NOMO-1 (cell line): Measurements from ENCODE around the gene ATAD3C.
"Not testable (repeated sequence)": the region's sequence is repeated elsewhere in the genome, so short reads cannot be mapped to it uniquely, and the experiment has no call there.

ENCODE experiments used
- DNase-seq, 2 experiments: peaks; one replicate each; lab custom pipeline; 2025; ENCODE audit not compliant: unreplicated experiment in 2 of 2; lab: John Stamatoyannopoulos, UW

The ATAD3C gene

DNA sequence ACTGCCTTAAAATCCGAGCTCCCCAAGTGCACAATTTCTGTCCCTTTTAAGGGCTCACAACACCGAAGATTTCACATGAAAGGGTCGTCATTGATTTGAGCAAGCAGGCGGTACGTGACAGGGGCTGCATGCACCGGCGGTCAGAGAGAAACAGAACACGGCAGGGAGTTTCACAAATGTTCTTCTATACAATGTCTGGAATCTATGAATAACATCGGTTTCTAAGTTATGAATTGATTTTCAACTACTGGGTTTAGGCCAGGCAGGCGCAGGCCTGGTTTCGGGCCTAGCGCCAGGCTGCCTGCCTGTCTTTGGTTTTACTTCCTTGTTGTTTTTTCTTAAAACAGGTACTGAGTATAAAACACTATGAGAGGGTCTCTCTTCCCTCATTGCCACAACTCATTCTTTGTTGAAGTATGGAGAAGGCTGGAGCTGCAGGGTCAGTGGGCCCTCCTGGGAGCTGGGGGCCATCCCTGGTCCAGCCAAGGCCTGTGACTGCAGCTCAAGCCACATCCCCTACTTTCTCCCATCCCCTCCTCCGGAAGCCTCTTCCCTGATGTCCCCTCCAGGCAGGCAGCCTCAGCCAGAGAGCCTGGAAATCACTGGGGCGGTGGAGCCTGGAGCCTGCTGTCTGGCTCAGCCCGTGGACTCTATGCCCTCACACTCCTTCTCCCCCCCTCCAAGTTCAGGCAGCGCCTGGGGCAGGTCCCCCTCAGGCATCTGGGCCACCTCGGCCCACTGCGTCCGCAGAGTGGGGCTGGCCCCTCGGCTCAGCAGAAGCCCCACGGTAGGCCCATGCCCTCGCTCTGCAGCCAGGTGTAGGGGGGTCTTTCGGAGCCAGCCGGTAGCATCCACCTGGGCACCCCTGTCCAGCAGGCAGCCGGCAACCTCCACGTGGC is 30.8 kb upstream of the ATAD3C start:
- DNase-seq: no peak

DNA sequence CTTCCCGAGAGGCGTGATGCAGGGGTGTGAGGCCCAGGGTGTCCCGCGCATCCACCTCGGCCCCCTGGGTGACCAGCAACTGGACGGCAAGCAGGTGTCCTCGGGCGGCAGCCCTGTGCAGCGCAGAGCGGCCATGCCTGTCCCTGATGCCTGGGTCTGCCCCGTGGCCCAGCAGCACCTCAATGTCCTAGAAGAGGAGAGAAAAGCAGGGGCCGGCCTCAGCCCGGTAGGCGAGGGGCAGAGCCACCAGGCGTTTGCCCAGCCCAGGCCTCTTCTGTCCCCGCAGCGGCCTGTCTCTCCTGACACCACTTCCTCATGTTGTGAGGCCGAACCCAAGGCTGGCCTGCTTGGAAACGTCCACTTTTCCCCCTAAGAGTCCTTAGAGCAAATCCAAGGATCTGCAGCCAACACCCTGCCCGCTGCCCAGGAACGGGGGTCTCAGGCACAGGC is 30.1 kb upstream of the ATAD3C start:
- DNase-seq: no peak

DNA sequence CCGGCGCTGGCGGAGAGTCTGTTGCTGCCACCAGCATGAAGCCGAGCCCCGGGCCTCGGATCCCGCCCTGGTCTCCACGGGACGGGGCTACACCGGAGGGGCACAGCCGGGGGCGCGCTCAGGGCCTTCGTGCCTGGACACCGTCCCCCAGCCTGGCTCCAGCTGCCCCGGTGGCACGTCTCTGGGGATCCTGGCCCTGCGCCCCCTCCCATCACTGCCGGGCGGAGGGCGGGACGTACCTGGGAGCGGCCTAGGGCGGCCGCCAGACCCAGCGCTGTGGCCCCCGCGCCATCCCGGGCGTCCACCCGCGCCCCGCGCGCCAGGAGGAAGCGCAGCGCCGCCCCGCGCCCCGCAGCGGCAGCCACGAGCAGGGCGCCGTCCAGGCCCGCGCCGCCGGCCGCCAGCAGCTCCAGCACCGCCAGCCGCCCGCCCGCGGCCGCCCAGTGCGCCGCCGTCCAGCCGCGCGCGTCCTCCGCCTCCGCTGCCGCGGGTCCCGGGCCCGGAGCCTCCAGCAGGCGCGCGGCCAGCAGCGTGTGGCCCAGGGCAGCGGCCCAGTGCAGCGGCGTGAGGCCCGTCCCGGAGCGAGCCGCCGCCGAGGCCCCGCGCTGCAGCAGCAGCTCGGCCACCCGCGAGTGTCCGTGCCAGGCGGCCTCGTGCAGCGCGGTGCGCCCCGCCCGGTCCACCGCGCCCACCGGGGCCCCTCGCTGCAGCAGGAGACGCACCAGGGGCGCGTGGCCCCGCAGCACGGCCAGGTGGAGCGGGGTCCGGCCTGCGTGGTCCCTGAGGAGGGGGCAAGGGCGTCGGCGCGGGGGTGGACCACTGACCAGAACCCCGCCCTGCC is 29.5 kb upstream of the ATAD3C start:
- DNase-seq: no peak

DNA sequence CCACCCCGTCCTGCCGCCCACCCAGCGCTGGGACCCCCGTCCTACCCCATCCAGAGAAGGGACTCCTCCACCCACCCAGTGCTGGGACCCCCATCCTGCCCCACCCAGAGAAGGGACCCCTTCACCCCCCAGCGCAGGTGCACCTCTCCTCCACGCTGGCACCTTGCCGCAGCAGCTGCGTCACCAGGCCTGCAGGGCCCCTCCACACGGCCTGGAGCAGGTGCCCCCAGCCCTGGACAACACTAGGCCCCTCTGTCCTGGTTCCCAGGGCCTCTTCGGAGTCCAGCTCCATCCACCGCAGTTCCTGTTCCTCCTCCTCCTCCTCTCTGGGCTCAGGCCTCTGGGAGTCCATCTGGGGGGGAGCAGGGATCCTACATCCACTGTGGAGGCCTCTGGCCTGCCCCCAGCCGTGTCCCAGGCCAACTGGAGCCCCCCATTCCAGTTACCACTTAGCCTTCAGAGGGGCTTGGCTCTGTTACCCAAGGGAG is 28.8 kb upstream of the ATAD3C start:
- DNase-seq: no peak

DNA sequence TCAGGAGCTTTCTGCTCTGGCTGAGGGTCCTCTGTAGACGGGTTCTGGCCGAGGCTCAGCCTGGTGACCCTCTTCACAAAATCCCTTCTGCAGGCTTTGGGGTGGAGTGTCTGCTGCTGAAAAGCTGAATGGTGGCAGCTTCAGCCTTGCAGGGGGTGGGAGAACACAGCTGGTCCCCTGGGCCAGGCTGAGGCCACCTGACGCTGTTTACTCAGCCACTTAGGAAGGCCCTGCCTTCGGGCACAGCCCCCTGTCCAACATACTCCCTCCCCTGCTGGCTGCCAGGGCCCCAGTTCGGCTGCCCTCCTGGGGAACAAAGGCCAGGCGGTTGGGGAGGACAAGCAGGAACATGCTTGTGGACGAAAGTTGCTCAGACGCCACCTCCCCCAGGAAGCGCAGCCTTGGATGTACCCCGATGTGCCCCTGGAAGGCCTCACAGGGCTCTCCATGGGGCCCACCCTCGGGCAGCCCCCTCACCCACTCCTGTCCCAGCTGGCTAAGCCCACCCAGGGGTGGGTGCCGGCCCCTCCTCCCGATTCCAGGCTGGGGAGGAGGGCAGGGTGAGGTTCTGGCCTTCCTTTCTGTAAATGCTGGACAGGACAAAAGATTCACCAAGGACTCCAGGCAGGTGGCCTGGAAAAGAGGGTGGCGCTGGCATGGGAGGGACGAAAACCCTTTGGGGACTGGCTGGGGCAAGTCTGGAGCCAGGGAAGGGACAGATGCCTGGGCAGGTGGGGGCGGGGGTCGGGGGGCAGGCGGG is 28.2 kb upstream of the ATAD3C start, which contains the start of gene ANKRD65:
ANKRD65 (minus strand) TSS at position 130 of the 760 bp plus-strand sequence. CDS start 271 bp downstream, outside the sequence.
- no peak for DNase-seq

DNA sequence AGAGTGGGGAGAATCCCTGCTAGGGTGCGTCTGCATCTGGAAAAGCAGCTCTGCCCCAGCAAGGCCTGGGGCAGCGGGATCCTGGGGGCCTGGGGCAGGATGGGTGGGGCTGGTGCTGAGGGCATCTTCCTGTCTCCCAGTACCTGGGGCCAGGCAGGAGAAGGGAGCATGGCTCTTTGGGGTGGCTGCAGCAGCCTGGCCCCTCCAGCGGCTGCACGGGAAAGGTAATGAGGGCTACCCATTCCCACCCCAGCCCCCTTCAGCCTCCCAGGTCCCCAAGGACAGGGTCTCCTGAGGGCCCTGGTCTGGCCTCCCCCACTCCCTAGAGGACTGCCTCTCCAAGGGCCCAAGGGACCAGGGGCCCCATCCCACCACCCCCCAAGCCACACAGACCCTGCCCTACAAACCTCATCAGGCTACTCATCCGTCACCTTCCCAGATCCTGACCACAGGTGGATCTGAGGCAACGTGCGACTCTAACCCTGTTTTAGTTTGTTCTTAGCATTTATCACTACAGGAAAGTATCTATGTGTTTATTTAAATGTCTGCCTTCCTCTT is 27.5 kb upstream of the ATAD3C start:
- no peak for DNase-seq

DNA sequence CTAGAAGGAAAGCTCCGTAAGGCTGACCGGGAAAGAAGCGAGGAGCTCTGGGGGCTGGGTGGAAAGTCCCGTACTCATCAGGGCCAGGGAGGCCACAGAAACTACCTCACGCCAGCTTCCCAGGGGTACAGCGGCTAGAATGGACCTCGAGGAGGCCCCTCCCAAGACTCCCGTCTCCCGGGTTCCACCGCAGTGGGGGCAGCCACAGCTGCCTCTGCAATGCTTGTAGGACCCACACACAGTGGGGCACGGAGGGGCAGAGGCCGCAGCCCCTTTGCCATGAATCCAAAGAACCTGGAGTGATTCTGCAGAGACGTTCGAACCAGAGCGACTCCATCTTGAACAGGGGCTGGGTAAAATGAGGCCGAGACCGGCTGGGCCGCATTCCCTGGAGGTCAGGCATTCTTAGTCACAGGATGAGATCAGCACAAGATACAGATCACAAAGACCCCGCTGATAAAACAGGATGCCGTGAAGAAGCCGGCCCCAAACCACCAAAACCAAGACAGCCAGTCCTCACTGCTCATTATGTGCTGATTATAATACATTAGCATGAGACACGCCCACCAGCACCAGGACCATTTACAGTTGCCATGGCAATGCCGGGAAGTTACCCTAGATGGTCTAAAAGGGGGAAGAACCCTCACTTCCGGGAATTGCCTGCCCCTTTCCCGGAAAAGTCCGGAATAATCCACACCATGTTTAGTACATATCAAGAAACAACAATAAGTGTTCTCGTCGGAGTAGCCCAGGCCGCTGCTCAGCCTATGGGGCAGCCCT is 26.8 kb upstream of the ATAD3C start:
- no peak for DNase-seq

DNA sequence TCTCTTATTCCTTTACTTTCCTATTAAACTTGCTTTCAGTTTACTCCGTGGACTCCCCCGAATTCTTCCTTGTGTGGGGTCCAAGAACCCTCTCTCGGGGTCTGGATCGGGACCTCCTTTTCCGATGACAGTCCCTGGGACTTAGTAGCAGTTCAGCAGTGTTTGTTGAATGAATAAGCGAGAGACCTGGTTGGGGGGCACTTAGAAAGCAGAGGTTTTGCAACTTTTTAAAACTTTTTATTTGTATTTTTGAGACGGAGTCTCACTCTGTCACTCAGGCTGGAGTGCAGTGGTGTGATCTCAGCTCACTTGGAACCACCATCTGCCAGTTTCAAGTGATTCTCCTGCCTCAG is 26.3 kb upstream of the ATAD3C start:
- no peak for DNase-seq

DNA sequence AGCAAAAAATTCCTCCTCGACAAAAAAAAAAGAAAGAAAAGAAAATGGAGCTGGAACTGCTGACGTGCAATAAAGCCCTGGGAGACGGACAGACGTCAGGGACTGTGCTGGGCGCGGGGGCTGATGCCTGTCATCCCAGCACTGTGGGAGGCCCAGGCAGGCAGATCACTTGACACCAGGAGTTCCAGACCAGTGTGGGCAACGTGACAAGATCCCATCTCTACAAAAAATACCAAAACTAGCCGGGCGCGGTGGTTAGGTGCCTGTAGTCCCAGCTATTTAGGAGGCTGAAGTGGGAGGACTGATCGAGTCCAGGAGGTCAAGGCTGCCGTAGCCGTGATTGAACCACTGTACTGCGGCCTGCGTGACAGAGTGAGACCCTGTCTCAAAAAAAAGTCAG is 24.8 kb upstream of the ATAD3C start:
- no peak for DNase-seq

DNA sequence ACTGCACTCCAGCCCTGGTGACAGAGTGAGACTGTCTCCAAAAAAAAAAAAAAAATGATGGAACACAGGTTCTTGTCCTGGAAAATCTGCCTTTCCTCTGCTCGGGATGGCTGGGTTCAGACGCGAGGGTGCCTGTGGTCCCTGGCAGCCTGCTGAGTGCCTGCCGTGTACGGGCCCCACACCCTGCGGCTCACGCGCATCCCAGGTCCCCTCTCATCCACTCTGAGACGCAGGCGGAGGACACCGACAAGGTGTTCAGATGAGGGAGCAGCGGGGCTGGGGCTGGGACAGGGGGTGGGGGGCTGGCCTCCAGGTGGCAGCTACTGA is 24.1 kb upstream of the ATAD3C start:
- DNase-seq: no peak

DNA sequence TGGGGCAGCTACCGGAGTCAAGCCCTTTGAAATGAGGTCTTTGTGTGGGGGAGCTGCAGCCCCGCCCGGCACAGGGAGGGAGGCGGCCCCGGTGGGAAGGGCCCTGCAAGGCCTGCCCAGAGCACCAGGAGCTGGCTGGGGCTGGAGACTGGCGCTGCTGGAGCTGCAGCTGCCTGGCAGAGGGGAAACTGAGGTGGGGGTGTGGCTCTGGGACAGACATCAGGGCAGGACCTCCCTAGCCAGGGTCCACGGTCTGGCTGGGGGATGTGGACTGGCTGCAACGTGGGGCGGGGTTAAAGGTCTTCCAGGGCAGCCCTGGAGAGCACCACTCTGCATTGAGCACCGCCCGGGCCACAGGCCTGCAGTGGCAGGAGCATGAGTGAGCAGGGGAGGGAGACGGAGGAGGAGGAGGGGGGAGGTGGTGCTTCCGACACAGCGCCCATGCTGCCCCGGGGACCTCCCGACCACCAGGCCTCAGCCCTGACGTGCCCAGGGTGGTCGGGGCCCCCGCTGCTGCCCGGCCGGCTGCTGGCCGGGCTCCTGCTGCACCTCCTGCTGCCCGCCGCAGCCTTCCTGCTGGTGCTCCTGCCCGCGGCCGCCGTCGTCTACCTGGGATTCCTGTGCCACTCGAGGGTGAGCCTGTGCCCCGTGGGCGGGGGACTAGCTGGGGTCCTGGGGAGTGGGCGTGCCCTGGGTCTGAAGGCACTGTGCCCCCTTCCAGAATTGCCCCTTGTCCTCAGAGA is 23.6 kb upstream of the ATAD3C start:
- DNase-seq: no peak

DNA sequence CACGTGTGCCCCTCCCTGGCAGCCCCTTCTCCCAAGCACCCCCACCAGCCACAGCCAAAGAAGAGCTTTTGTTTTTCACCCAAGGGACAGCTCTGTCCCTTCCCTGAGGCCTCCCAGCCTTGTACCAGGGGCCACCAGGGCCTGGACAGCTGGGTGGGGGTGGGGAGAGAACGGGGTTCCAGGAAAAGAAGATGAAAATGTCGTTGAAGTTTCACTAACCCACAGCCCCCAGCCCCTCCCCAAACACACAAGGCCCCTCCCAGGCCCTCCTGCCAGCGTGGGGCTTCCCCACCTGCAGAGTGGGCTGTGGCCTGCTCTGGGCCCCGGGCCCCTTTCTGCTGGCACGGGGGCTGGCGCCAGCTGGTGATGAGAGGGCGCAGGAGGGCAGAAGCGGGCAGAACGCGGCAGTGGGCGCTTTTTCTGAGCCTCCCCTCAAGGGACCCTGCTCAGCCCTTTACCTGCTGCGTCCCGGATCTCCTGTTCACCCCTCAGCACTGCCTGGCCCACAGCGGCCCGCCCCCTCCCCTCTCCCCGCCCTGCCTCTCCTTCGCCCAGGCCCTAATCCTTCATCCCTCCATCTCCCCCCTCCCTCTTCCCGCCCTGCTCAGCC is 22.9 kb upstream of the ATAD3C start:
- DNase-seq: no peak

DNA sequence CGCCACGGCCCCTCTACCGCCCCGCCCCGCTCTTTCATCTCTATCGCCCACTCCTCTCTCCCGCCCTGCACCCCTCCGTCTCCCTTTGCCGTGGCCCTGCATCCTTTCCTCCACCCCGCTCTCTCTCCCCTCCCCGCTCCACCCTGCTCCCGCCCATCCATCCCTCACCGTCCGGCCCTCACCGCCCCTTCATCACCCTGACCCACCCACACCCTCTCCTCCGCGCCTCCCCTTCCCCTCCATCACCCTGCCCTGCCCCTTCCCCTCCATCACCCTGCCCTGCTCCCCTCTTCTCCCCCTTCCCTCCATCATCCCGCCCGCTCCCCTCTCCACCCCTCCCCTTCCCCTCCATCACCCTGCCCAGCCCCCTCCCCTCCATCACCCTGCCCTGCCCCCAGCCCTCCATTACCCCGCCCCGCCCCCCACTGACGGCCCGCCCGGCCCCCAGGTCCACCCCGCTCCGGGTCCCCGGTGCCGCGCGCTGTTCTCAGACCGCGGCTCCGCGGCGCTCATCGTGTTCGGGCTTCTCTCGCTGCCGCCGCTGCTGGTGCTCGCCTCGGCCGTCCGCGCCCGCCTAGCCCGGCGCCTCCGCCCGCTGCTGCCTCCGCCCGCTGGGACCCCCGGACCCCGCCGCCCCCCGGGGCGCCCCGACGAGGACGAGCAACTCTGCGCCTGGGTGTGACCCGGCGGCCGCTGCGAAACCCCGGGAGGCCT is 22.2 kb upstream of the ATAD3C start:
- DNase-seq: no peak

DNA sequence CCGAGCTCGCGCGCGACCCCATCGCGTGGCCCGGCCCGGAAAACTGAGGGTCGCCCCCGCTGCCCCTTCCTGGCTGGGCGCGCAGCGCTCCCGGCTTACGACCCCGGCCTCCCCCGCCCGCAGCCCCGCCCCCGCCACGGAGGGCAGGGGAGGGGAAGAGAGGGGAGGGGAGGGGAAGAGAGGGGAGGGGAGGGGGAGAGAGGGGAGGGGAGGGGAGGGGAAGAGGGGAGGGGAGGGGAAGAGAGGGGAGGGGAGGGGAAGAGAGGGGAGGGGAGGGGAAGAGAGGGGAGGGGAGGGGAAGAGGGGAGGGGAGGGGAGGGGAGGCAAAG is 21.7 kb upstream of the ATAD3C start:
- no peak for DNase-seq

DNA sequence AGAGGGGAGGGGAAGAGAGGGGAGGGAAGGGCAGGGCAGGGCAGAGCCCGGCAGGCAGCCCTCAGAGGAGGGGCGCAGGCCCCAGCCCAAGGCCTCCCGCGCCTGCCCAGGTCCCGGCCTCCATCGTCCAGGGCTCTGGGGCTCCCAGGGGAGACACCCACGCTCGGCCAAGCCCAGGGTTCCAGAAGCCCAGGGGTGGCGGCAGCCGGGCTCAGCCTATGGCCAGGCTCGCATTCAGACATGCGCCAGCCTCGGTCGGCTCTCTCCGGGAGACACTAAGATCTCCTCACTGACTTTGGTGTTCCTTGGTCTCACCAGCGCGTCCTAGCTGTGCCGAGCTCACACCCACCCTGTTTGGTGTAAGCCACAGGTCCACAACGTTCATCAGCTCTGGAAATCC is 21.3 kb upstream of the ATAD3C start:
- DNase-seq: no peak

DNA sequence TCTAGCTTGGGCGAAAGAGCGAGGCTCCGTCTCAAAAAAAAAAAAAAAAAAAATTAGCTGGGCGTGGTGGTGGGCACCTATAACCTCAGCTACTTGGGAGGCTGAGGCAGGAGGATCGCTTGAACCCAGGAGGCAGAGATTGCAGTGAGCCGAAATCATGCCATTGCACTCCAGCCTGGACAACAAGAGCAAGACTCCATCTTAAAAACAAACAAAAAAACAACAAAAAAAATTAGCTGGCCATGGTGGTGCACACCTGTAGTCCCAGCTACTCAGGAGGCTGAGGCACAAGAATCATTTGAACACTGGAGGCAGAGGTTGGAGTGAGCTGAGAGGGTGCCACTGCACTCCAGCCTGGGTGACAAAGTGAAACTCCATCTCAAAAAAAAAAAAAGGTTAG is 20.5 kb upstream of the ATAD3C start:
- not testable (repeated sequence) for DNase-seq

DNA sequence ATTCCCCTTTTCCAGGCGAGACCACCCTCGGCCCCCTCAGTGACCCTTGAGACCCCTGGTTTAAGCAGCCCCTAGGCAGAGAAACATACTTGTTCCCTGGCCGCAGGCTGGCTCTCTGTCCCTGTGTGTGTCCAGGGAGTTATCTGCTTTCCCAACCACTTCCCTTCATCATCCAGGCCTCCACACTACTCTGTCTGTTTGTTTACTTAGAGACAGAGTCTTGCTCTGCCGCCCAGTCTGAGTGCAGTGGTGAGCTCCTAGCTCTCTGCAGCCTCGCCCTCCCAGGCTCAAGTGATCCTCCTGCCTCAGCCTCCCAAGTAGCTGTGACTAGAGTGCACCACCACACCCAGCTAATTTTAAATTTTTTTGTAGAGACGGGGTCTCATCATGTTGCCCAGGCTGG is 19.8 kb upstream of the ATAD3C start:
- no peak for DNase-seq
